HG03196 (cell line): ENCODE measurements around the gene RANBP3.
"Not testable (repeated sequence)": the region's sequence is repeated elsewhere in the genome, so short reads cannot be mapped to it uniquely, and the experiment has no call there.

ENCODE experiments used
- ATAC-seq: cut with Tn5 transposase; IDR thresholded peaks from one replicate; pipeline ENCODE4 v1.9.1; 2021; ENCODE audit not compliant: unreplicated experiment

The RANBP3 gene

DNA sequence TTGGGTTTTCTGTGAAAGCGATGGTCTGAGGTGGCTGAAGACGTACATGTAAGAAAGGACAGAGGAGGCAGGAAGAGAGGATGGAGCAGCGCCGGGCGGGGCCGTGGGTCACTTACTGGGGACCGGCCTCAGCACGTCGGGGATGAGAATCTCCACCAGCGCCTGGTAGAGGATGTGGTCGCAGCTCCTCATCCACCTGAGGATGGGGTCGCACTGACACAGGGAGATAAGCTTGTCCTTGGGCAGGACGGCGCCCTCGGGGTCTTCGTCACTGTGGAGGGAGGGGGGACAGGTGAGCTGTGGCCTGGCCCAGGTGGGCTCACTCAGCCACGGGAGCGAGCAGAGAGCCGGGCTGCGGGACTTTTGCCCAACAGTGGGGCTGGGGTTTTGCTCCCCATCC lies 29.0 kb upstream of the RANBP3 start:
- ATAC-seq = no peak

DNA sequence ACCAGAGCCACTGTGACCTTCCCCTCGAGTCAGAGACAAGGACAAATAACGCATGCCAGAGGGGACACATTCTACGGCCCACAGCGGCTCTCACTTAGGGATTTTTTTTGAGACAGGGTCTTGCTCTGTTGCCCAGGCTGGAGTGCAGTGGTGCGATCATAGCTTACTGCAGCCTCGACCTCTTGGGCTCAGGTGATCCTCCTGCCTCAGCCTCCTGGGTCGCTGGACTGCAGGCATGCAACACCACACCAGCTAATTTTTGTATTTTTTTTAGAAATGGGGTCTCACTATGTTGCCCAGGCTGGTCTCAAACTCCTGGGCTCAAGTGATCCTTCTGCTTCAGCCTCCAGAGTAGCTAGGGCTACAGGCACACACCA lies 28.1 kb upstream of the RANBP3 start:
- ATAC-seq = not testable (repeated sequence)

DNA sequence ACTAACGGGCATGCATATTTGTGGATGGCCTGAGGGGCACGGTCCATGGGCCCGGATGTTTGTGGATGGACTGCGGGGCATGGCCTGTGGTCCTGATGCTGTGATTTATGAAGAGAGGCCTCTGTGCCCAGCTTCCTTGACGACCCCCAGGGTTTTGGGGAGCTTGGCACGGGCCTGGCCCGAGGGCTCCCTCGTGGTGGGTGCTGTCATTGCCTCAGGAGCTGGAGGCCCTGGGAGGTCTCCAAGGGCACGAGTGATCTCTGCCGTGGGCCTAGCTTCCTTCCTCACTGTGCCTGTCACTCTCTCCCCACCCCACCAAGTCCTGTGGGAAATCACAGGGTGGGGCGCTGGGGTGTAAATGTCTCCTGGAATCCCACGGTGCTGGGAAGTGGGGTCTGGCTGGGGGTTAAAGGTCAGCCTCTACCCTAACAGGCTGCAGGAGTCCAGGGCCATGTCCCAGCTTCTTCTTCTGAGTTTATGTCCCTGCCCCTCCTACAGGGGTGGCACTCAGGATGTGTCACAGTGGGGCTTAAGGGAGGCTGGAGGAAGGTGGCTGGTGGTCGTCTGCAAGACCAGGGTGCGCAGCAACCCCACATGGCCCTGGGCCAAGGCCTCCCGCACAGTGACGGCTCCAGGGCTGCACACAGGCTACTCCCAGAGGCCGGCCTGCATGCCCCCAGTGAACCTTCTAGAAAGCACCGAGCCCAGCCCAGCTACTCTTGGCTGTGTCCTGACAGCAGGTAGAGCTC lies 27.6 kb upstream of the RANBP3 start:
- no peak for ATAC-seq

DNA sequence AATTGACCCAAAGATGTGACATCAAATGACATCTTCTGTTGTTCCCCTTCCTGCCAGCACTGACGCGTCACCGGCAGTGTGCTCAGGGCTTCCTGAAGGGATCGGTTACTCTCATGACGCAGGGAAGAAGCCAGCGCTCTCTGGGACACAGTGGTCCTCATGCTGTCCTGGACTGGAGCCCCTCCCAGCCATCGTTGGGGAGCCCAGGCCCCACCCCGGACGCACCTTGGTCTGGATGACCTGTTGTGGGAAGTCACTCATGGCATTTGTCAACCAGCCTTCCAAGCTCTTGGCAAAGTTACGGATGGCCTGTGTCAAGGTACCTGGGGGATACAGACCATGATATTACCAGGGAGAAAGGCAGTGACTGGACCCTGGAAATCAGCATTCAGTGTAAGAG lies 26.0 kb upstream of the RANBP3 start:
- no peak for ATAC-seq

DNA sequence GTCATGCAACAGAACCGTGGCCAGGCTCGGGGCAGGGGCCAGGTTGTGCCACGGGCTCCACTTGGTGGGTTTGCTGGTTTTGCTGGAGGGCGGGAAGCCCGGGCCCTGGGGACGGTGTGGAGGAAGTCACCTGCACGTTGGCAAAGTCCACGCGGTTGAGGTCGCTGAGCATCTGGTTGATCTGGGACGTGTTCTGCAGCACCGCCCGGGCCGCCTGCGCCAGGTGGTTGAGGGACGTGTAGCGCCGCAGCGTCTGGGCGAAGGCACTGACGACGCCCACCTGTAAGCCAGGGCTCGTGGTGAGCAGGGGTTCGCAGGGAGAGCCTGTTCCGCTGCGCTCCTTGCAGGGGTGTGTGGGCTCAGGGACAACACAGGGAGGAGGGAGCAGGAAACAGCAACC lies 24.7 kb upstream of the RANBP3 start:
- no peak for ATAC-seq

DNA sequence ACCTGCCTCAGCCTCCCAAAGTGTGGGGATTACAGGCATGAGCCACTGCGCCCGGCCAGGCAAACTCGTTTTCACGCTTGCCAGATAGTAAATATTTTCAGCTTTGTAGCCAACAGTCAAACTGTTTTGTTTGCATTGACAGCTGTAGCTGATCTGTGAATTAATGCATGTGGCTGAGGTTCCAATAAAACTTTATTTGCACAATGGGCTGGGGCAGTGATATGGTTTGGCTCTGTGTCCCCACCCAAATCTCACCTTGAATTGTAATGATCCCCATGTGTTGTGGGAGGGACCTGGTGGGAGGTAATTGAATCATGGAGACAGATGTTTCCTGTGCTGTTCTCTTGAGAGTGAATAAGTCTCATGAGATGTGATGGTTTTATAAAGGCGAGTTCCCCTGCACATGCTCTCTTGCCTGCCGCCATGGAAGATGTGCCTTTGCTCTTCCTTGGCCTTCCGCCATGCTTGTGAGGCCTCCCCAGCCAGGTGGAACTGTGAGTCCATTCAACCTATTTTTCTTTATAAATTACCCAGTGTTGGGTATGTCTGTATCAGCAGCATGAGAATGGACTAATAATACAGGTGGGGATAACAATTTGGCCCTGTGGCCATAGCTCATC lies 22.4 kb upstream of the RANBP3 start:
- no peak for ATAC-seq

DNA sequence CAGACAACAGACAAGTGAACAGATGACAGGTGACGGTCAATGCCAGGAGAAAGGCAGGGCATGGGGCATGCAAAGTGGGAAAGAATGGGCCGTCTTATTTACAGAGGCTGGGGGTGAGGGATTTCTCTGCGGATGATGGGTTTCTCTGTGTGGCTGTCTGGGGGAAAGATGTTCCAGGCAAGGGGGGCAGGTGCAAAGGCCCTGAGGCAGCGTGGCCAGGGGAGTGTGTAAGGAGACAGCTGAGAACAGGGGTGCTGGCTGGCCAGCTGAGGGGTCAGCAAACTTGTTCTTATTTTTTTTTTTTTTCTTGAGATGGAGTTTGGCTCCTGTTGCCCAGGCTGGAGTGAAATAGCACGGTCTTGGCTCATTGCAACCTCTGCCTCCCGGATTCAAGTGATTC lies 21.8 kb upstream of the RANBP3 start:
- ATAC-seq = no peak

DNA sequence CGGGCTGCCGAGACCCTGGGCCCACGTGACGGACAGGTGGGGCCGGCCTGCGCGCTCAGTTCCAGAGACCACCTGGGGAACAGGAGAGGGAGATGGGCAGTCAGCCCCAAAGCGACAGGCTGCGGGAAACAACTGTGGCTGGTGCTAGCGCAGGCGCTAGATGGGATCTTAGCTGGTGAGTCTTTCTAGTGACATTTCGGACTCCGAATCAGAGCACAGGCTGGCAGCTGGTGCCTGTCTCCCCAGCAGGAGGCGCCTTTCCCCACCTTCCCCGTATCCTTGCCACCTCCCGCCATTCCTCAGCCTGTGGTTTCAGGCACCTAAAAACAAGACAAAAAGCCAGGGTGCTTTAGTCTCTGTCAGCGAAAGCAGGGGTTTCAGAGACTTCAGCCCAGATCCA lies 19.4 kb upstream of the RANBP3 start:
- no peak for ATAC-seq

DNA sequence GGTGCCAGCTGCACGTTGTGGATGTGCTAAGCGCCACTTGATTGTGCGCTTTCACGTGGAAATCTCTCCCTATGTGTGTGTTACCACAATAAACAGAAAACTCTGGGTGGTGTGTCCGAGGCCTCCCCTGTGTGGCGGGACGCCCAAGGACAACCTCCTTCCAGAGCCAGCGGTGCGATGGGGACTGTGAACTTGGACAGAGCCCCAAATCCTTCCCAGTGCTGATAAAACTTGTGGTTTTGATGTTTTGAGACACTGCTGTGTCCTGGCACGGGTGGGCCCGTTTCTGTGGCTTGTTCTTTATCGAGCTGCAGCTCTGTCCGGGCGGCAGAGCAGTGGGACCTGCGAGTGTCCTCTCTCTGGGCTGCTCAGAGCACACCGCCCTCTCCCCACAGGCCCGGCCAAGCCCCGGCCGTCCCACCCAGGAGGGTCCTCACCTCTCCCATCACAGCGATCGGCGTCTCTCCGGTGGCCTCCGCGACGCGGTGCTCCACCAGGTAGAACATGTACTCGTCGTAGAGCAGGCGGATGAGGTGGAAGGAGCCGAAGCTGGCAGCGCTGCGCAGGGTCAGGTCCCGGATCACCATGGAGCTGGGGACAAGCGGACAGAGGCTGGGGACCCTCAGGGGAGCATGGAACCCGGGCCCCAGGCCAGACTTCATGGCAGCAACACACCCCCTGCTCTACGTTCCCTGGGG lies 18.8 kb upstream of the RANBP3 start:
- ATAC-seq = no peak

DNA sequence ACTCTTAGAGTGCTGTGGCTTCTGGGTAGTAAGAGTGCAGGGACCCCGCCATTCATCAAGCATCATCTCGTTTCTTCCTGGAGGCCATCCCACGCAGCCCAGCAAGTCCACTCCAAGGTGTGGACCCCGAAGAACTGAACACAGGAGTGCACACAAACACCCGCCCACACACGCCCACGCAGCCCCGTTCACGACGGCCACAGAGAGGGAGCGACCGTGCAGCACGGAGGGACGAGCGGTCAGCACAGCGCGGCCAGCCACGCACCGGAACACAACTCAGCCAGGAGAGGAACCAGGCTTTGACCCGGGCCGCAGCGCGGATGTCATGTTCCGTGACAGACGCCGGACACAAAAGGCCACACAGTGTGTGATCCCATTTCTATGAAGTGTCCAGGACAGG lies 18.2 kb upstream of the RANBP3 start:
- no peak for ATAC-seq

DNA sequence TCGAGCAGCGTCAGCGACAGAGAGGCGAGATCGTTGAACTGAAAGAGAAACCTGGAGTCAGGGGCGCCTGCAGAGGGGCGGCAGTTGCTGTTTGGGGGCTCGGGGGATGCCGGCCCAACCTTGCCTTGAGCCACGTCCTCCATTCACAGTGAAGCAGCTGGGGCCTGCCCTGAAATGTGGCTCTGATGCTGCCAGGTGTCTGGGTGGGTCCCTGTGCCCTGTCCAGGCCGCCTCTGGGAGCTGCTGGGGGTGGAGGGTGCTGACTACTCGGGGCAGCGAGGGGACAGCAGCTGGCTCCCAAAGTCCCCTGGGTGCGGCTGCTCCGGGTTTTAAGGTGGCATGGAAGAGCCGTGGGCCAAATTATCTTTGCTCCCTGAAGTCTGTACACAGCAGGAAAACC lies 17.7 kb upstream of the RANBP3 start:
- no peak for ATAC-seq

DNA sequence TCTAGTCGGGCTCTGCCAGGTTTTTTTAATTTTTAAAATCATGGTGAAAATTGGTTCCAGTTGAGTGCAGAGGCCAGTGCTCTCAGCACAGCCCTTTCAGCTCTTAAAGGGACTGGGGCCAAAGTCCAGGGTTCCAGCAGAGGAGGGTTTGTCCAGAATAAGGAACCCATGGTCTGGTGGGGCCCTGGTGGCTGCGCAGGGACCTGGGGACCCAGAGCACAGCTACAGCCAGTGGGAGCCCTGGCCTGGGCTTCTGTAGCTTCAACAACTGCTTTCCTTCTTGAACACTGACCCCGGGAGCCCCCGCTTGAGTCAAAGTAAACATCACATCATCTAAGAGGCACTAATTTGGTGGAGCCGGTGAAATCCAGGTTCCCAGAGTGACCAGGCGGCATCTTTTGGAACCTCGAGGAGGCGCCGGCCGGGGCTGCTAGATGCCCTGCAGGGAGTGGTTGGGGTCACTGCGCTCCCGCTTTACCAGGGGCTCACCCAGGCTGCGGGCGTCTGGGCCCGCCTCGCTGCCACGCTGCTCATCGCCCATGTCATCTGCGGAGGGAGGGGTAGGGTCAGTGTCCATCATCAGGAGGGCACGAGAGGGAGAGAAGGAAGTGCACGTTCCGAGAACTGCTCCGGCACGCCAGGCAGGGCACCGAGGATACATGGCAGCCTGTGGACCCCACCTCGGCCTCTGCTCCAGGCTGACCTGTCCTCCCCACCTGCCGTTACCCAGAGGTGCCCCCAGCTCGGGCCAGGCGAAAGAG lies 16.6 kb upstream of the RANBP3 start:
- no peak for ATAC-seq

DNA sequence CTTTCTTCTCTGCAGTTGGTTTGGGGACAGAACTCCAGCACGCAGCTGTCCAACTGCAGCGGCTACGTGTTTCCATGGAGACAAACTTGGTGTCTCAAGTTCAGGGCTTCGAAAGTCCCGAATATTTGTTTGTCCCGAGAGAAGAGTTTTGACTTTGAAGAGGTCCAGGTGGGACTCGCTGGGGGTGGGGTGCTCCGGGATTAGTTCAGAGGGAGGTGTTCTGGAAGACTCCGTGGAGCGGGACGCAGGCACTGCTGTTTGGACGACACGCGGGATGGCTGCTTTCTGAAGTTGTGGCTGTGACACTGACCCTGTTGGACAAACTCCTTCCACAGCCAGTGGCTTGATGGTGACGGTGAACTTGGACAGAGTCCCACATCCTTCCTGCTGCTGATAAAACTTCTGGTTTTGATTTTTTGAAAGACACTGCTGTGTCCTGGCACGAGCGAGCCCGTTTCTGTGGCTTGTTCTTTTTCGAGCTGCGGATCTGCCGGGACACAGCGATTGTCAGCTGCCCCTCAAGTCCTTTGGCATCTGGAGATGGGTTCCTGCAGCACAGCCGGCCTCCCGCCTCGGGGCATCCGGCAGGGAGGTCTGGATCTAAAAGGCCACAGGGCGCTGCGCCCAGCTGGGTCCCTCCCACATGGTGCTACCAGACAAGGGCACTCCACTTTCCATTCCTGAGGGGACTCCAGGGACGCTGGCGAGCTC lies 15.9 kb upstream of the RANBP3 start:
- ATAC-seq = no peak

DNA sequence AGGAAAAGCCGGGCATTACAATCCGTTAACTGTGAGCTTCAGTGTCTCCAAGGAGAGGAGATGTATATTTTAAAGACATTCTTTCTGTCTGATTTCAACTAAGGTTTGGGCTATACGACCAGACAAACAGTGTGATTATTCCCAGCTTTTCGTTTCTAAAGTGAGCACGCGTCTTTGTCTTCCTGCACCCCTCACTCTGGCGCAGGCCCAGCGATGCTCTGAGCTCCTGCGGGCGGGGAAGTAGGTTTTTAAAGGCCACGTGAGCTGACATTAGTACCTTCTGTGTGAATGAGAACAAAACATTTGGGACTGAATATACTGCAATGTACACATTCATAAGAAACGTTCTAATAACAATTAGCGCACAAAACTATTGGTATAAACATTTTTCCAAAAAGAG lies 15.3 kb upstream of the RANBP3 start:
- ATAC-seq = no peak

DNA sequence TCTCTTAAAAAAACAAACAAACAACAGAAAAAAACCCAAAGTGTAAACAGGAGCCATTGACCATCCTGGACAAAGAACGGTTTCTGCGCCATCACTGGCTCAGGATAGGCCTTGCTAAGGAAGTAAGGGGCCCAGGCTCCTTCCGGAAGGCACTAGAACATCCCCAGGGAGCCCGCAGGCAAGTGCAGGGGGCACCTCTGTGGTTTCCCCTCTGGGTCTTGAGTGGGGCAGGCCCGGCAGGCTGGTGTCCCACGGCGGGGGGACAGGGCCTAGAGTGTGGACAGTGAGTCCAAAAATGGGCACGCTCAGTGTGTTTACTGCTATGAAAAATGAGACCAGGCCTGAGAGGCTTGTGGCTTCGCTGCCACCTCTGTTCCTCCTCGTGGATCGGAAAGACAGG lies 14.8 kb upstream of the RANBP3 start:
- no peak for ATAC-seq

DNA sequence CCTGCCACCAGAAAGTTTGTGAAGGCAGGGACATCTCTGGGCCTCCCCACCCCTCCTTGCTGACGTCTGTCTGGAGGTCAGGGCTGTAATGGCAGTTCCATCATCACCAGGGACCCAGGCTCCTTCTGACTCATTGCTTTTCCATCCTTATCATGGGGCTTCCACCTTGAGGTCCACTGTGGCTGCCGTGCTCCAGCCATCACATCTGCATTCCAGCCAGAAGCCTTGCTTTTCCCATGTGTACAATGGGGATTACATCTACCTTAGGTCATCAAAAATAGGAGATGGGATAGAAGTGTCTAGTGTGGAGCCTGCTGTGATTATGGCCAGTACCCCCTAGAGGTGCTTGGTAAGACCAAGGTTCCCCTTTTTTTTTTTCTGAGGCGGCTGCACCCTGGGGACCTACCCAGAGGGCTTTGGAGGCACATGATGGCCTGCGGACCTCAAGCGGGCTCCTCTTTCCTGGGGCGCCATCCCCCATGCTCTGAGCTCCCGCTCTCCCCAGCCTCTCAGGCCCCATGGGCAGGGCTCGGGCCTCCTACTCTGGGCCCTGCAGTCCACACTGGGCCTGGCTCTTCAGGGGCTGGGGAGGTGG lies 13.4 kb upstream of the RANBP3 start:
- no peak for ATAC-seq

DNA sequence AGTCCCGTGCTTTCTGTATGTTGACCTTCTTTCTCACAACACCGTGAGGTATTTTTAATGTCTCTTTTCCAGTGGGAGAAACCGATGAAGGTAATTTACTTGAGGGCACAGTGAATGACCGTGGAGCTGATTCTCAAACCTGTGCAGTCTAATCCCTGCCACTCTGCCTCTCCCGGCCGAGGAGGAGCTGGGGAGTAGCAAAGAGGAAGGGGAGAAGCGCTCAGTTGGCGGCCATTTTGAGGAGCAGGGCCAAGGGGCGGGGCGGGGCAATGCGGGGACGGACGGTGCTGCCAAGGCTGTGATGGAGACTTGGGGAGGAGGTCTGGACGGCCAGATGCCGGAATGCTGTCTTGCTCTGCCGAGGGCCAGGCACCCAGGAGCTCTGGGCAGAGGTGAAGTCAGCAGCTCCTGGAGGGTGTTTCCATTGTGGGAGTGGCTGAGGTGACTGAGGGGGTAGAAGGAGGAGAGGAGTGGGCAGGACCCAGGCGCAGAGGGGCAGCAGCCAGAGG lies 12.4 kb upstream of the RANBP3 start:
- no peak for ATAC-seq

DNA sequence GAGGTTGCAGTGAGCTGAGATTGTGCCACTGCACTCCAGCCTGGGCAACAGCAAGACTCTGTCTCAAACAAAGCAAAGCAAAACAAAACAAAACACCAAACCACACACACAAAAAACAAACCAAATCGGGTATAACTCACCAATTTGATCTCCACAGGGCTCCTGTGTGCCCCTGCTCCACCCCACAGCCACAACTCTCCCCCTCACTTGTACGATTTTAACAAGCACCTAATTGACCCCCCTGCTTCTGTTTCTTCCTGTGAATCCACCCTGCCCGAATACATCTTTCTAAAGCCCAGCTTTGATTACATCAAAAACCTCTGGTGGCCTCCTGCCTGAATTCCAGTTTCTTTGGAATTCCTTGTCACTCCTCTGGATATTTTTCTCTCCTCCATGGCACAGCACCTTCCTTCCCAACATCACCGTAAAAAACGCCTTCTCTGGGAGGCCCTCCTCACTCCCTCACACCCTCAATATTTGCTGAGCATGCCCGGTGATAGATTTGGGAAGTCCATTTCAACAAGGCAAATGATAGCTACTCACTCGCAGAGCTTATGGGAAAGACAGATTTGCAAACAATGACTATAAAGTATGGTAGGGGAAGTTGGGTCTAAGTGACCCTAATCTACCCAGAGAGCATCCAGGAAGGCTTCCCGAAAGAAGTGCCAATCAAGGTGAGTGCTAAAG lies 11.6 kb upstream of the RANBP3 start:
- no peak for ATAC-seq

DNA sequence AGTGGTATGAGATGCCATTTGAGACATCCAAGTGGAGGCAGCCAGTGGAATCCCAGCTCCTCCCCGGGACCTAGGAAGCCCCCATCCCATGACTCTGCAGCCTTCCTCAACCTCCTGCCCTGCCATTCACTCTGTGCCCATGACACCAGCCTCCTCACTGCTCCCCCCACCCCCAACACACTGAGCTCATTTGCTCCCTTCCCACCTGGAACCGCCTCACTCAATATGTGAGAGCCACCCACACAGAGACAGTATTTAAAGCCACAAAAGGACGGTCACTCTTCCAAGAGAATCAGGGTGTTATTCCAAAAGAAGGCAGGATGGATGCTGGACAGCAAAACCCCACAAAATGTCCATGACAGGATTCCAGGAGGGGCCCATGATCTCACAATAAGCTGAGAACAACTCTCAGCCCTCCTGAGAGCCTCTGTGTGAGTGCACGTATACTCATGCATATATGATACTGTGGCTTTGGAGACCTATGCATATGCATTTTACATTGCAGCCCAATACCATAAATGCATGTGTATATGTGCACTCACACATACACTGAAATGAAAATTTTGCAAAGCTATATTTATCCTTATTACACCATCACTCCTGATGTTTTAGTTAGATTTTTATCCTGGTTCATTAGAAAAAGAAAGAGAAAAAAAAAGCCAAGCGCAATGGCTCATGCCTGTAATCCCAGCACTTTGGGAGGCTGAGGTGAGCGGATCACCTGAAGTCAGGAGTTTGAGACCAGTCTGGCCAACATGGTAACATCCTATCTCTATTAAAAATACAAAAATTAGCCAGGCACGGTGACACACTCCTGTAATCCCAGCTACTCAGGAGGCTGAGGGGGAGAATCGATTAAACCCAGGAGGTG lies 10.8 kb upstream of the RANBP3 start:
- no peak for ATAC-seq
